HG03039 (cell line): ENCODE measurements around the gene FOXK1.
A peak's percentile ranks its signal among the peaks of the same experiment; 100 is the strongest.
"Not testable (repeated sequence)": the region's sequence is repeated elsewhere in the genome, so short reads cannot be mapped to it uniquely, and the experiment has no call there.

Source experiments
- ATAC-seq: cut with Tn5 transposase; IDR thresholded peaks from one replicate; pipeline ENCODE4 v1.9.1; 2021; ENCODE audit warnings: mild to moderate bottlenecking, moderate library complexity; ENCODE audit not compliant: unreplicated experiment

Gene FOXK1

DNA sequence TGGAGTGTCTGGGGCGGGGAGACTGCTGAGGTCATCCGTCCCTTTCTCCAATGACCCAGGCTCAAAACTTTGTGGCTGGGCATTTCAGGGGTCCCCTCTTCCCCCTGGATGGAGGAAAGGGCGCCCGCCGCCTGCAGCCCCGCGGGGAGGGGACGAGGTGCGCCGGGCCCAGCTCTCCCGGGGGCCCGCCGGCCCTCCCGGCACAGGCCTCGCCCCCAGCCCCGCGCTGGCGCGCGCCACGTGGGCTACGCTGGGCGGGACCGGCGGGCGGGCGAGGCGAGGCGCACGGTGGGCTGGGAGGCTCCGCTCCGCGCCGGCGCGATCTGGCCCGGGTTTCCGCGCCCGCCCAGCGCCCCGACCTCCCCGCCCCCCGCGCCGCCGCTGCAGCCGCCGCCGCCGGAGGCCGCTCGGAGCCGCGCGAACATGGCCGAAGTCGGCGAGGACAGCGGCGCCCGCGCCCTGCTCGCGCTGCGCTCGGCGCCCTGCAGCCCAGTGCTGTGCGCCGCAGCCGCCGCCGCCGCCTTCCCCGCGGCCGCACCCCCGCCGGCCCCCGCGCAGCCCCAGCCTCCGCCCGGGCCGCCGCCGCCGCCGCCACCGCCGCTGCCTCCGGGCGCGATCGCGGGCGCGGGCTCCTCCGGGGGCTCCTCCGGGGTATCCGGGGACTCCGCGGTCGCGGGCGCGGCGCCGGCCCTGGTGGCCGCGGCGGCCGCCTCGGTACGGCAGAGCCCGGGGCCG is at the start of gene FOXK1:
Gene FOXK1 (plus strand): TSS at position 410 of the 735 bp plus-strand sequence. CDS start 14 bp downstream, at position 424.
- ATAC-seq: peak; percentile 60

DNA sequence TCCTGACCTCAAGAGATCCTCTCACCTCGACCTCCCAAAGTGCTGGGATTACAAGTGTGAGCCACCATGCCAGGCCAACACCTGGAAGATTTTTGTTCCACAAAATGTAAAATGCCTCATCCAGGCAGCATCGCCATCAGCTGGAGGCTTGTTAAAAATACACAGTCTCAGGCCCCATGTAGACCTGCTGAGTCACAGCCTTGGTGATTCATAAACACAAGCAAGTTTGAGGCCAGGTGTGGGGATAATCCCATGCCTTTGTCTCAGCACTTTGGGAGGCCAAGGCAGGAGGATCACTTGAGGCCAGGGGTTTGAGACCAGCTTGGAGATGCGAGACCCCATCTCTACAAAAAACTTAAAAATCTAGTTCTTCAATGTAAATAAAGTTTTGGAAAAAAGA is 49.1 kb upstream of the FOXK1 start:
- ATAC-seq: no peak

DNA sequence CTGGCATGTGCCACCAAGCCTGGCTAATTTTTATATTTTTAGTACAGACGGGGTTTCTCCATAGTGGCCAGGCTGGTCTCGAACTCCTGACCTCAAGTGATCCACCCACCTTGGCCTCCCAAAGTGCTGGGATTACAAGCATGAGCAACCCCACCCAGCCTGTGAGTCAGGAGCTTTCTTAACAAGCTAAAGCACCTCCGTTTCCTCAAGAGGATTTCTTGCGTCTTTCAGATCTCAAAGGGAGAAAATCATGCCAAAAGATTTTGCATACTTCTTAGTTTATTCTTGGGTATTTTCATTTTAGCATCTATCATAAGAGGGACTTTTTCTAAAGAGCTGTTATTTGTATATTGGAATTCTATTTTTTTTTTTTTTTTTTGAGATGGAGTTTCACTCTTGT is 47.9 kb upstream of the FOXK1 start:
- no peak for ATAC-seq

DNA sequence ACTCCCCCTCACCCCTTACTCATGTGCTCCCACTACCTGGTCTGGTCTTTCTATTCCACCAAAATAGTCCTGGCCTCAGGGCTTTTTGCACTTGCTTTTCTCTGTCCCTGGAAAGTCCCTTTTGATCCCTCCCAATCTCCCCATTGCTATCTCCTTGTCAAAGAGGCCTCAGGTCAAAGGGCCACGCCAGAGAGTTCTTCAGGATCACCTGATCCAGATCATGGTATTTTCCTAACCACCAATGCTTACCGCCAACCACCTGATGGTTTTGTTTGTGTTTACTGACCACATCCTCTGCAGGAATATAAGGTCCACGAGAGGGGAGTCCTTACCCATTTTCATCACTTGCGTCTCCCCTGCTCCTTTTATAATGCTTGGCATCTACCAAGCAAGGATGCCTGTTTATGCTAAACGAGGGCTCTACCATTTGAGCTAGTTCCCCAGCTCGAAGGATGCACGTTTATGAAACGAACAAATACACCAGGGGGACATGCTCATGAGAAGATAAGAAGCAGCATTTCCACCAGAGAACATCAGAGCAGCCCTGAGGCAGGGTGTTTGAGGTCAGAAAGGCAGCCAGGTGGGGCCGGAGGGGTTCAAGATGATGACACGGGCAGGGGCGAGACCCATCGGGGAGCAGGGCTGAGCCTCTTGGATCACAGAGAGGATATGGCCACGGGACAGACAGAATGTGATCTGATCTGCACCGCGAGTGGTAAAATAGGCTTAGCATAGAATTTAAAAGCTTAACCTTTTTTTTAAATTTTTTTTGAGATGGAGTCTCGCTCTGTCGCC is 43.1 kb upstream of the FOXK1 start:
- no peak for ATAC-seq

DNA sequence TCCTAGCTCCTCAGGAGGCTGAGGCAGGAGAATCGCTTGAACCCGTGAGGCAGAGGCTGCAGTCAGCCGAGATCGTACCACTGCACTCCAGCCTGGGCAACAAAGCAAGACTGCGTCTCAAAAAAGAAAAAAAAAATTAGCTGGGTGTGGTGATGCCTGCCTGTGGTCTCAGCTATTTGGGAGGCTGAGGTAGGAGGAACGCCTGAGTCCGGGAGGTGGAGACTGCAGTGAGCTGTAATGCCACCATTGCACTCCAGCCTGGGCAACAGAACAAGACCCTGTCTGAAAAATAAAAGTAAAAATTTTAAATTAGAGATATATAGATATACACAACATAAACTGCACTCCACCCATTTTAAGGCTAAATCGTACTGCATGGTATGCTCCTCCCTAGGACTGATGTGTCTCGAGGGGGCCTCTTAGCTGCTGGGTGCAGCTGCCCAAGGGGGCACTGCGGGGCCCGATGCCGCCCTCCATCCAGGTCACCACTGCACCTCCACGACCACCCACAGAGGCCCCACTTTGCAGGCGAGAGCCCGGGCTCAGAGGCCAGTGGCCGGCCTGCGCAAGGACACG is 40.9 kb upstream of the FOXK1 start:
- no peak for ATAC-seq

DNA sequence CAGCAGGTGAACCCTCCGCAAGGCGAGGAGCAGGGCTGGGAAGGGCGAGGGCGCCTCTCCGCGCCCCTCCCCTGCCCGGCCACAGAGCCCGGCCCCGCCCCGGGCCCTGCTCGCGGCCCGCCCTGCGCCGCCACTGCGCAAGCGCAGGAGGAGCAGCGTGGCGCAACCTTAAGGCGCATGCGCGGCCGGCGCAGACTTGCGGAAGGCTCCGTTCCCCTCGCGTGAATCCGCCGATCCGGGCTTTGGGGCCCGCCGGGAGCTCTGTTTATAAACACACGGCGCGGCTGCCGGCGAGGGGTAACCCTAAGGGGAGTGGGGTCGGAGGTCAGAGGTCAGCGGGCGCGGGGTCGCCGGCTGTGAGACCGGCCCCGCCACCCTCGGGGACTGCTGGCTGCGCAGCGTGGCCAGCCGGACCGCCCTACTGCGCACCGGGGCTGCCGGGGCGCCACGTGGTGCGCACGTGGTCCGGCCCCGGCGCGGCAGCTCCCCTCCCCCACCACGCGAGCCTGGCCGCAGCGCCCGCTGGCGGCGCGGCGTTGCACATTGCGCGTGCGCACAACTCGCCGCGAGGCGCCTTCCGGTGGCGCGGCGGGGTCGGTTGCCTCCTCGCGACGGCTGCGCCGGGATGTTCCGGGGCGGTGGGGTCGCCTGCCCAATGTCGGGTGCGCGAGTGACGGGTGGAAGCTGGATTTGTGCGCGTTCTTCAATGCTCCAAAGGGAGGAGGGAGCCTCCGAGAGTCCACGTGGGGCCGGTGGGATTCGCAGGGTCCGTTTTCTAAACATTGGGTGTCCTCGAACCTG is 40.2 kb upstream of the FOXK1 start:
- ATAC-seq: peak; percentile 77

DNA sequence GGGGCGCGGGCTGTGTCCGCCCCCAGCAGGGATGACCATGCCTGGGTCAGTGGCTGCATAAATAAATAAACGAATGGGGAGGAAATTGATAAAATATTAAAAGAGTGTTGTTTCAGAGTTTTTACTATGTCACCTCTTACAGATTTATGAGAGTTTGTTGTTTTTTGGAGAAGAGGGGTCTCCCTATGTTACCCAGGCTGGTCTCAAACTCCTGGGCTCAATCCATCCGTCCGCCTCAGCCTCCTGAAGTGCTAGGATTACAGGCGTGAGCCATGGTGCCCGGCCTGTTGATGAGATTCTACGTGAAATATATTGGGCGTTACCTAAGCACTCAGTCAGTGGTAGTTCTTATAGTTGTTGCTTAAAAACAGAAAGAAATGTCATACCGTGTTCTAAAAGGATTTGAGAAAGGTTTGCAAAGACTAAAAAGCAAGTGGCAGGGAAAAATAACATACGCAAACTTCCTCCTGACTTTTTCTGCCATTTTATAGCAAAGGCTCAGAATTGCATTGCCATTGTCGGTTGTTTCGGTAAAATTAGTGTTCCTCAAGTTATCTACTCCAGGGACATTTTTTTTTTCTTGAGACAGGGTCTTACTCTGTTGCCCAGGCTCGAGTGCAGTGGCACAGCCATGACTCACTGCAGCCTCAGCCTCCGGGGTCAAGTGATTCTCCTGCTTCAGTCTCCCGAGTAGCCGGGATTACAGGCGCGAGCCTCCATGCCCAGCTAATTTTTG is 39.5 kb upstream of the FOXK1 start:
- ATAC-seq: no peak

DNA sequence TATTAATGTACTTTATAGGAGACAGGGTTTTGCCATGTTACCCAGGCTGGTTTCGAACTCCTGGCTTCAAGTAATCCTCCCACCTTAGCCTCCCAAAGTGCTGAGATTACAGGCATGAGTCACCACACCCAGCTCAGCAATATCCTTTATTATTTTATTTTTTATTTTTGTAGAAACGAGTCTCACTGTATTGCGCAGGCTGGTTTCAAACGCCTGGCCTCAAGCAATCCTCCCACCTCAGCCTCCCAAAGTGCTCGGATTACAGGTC is 39.0 kb upstream of the FOXK1 start:
- ATAC-seq: not testable (repeated sequence)

DNA sequence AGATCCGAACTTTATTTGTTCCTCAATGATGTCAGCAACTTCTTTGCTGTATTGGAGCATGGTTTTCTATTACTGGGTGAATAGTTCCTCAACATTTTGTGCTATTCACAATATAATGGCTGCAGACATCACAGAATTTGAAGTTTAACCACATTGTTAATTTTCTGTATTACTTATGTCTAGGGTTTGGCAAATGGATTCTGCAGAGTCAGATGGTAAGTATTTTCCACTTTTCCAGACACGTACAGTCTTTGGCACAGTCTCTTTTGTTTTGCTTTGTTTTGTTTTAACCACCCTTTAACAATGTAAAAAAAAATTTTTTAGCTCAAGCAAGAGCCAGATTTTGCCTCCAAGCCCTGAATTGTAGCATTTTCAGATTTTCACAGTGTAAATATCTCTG is 36.8 kb upstream of the FOXK1 start:
- no peak for ATAC-seq

DNA sequence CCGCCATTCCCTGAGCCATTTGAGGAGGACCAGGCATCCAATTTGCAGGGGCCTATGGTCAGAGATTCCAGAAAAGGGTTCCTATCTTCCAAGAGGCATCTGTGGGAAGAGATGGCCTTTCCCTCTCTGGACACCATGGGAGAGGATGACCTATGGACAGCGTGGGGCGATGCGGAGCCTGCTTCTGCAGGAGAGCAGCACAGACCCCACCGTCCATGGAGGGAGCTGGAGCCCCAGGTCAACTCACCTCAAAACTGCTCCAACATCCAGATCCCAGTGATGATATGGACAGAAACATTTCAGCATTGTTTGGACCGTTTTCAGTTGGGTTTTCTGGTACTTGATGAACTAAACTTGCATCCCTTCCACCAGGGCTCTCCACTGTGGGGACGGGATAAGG is 34.0 kb upstream of the FOXK1 start:
- no peak for ATAC-seq

DNA sequence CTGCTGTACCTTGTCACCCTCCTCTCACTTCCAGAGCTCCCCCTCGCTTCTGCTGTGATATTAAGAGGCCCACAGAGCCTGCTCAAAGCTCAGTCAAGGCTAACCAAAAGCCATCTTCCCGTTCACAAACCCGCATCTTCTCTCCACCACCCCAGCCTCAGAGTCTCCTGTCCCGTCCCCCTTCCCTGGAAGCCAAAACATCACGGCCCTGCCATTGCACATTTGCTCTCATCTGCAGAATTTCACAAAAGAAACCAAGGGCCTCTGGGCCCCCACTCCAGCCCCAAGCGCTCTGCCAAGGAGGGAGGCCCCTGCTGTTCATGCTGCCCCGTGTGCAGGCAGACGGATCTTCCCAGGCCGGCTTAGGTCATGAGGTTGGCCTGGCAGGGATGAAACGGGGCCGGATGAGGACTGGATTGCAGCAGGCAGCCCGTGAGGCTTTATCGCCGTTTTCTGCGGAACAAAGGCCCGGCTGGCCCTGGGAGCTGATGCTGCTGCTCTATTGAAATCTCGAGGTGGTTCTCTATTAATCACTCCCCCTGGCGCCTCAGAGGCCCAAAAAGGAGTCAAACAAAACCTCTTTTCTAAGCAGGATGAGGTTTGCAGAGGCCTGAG is 31.6 kb upstream of the FOXK1 start:
- no peak for ATAC-seq

DNA sequence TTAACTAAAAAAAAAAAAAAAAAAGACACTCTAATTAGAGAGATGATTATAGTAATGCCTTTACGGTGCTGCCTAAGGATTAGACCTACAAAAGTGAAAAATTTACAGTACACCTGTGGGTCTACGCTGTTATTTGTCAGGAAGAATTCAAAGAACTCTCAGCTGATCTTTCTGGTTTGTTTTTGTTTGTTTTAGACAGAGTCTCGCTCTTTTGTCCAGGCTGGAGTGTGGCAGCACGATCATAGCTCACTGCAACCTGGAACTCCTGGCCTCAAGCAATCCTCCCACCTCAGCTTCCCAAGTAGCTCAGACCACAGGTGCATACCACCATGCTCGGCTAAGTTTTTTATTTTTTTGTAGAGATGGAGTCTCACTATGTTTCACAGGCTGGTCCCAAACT is 28.3 kb upstream of the FOXK1 start:
- ATAC-seq: no peak

DNA sequence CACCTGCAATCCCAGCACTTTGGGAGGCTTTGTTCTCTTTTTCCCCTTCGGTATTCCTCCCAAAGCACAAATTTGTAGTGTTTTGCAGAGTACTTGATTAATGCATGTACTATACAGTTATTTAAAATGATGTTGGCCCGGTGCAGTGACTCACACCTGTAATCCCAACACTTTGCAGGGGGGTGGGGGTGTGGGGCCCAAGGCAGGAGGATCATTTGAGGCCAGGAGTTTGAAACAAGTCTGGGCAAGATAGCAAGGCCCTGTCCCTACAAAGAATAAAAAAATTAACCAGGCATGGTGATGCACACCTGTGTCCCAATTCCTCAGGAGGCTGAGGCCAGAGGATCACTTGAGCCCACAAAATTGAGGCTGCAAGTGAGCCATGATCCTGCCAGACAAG is 26.8 kb upstream of the FOXK1 start:
- no peak for ATAC-seq

DNA sequence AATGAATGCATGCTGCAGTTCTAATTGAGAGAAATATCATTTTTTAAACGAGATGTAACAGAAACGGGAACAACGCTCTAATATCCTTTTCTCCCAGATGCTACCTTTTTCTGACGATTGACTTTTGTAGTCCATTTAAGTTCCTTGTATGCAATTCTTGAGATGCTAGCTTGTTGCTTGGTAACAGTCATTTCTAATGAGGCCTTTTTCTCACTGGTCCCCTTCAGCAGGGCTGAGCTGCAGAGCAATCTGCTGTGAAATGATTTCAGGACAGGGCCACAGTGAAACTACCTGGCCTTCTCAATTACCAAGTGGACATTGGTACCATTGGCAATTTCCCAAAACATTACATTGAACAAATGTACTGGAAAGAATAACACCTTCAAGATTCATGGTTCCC is 26.2 kb upstream of the FOXK1 start:
- ATAC-seq: no peak

DNA sequence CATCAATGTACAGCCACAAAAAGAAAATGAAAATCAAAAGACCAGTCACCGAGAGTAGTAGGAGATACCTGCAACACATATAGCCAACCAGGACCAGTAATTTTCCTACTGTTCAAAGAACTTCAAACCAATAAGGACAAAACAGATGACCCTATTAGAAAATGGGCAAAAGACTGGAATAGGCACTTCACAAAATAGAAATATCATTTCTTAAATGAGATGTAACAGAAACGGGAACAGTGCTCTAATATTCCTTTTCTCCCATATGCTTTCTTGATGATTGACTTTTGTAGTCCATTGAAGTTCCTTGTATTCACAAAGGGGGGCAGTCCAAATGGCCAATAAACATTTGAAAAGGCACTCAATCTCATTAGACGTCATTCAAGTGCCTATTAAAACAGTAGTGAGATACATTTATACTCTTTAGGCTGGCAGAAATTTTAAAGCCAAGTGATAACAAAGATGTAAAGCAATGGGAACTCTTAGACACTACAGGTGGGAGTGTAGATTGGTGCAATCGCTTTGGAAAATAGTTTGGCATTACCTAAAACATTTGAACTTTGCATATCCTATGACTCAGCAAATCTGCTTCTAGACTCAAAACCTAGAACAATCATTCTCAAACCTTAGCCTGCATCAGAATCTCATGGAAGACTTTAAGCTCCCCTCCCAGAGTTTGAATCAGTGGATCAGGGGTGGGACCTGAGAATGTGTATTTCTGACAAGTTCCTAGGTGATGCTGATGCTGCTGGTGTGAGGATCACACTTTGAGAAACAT is 24.3 kb upstream of the FOXK1 start:
- ATAC-seq: no peak

DNA sequence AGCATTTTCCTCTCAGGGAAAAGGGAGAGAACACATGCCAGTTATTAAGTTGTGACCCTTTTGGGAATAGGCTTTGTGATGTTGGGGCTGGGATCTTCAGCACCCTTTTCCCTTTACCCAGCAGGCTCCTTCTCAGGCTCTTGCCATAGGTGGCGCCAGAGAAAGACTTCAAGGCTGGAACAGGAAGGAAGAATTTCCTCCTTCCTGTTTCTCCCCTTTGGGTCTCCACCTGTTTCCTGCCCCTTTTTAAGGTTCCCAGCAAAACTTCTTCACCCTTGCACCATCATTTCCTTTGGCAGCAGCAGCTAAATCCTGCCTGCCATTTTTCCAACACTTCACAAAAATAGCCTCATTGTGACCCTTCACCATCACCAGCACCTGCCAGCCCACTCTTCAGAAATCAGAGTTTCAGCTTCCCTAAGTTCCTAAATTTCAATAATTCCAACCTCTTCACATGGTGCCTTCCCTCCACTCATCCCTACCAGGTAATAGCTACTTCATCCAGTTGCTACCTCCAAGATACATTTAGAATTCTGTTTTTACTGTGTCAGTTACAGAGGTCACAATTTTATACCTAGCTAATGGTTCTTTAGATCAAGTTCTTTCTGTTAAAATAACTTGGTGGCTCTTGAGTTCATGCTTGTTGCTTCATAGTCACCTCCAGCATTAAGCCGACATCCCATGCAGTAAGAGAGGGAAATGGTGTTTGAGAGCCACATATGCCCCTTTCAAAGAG is 22.4 kb upstream of the FOXK1 start:
- ATAC-seq: no peak

DNA sequence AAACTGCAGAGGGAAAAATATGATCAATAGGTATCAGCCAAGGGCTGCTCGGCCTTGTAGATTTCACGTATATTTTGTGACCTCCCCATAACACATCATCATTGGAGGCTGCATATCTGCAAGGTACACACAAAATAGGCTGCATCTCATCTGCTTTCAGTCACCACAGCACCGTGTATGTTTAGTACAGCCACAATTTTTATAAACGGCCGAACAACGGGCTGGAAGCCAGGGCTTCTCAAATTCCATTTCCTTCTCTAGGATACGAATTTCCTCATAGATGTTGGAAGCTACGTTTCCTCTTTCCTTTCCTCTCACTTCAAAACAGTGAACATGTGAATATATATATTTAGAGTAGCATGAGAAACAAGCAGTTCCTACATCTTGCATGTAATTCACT is 20.2 kb upstream of the FOXK1 start:
- no peak for ATAC-seq

DNA sequence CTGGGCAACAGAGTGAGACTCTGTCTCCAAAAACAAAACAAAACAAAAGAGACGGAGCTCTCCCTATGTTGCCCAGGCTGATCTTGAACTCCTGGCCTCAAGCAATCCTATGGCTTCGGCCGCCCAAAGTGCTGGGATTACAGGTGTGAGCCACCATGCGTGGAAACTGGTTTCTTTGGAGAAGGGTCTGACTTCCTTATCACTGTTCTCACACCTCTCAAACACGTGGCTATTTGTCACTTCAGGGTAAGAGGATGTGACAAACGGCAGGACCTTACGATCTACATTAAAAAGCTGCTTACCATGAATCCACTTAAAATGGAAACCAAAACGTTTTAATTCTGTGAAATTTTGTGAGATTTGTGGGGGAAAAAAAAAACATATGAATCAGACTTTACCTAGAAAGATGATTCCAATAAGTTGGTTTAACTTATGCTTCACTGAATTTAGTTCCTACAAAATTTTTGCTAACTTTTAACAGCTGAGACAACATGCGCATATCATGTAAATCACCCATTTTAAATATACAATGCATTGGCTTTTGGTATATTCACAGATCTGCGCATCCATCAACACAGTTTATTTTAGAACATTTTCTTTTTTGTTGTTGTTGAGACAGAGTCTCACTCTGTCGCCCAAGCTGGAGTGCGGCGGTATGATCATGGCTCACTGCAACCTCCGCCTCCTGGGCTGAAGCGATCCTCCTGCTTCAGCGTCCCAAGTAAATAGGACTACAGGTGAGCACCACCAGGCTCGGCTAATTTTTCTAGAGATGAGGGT is 18.7 kb upstream of the FOXK1 start:
- ATAC-seq: no peak
